ENCODE data around the gene ARHGEF7. TPM values are rescaled to one million over a fixed set of nuclear protein-coding genes. Genes with fewer than 3 reads are reported as not detected.

ARHGEF7 gene
- total RNA-seq, 2 experiments from 2014 or later, result 39.5 to 51.3 TPM

DNA sequence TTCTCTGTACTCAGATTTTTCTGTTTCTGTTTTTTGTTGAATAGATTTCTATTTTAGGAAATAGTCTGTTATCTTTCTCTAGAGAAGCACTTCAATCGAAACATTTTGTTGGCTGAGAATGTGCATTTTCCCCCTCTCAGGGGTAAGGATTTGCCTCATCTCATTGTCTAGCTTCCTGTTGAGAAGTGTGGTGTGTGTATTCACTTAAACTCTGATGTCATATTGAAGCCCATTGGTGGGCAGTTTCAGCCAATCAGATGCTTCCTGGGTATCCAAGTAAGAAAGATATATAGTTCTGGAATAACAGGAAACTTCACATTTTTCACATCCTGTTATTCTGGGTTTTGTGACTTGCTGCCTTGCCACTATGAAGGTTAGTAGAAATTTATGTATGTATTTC, 87.6 kb downstream of the ARHGEF7 start:
- BruUV-seq (replicated peaks), result no TSS peak
- Histone ChIP-seq H2AFZ (ENCODE audit: low read length) (no peak overlapping the region), H3K9me3 (ENCODE audit: low read length) (no peaks in the 10 kb centered on the region), H3K36me3 (ENCODE audit: insufficient read depth, low read length) (peaks cover 49% of the 10 kb centered on the region), H3K27ac (ENCODE audit: low read depth, low read length, poor library complexity, severe bottlenecking) (peak overlapping the region; percentile 93), H3K4me2 (ENCODE audit: low read length) (peak overlapping the region; percentile 92), H3K79me2 (ENCODE audit: insufficient read depth, low read depth, low read length) (peaks cover 87% of the 10 kb centered on the region), H4K20me1 (ENCODE audit: insufficient read depth, low read length) (0 out of 2 replicates have a peak, but pooled peaks cover 4% of the 10 kb centered on the region), H3K4me1 (ENCODE audit: insufficient read depth, low read length, poor library complexity, severe bottlenecking) (peaks cover 85% of the 10 kb centered on the region), H3K4me3 (ENCODE audit: low read depth, low read length, poor library complexity, severe bottlenecking) (peak overlapping the region; percentile 62), H3K9me2 (ENCODE audit: insufficient read depth, low read length) (no peaks in the 10 kb centered on the region)
- CTCF ChIA-PET (ENCODE audit: unreplicated experiment), result no interaction called here
- TF ChIP-seq, protein P1, sequence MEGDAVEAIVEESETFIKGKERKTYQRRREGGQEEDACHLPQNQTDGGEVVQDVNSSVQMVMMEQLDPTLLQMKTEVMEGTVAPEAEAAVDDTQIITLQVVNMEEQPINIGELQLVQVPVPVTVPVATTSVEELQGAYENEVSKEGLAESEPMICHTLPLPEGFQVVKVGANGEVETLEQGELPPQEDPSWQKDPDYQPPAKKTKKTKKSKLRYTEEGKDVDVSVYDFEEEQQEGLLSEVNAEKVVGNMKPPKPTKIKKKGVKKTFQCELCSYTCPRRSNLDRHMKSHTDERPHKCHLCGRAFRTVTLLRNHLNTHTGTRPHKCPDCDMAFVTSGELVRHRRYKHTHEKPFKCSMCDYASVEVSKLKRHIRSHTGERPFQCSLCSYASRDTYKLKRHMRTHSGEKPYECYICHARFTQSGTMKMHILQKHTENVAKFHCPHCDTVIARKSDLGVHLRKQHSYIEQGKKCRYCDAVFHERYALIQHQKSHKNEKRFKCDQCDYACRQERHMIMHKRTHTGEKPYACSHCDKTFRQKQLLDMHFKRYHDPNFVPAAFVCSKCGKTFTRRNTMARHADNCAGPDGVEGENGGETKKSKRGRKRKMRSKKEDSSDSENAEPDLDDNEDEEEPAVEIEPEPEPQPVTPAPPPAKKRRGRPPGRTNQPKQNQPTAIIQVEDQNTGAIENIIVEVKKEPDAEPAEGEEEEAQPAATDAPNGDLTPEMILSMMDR (conservative IDR thresholded peaks at IDR 0.05; ENCODE audit: low read length), result no peak
- TF ChIP-seq EZH2phosphoT487 (IDR thresholded peaks at IDR 0.05; ENCODE audit: borderline replicate concordance, low read depth, low read length), result no peak
- POLR2A ChIA-PET, result interaction anchor here (1.0 to 2.7 kb wide), 7 partner anchors 8 to 73 kb away, joined by 3 to 14 read pairs (median 5); no protein-coding TSS in a partner anchor
- intact Hi-C loops (cut with micrococcal nuclease; ENCODE audit: unreplicated experiment), result loop anchor here (1.0 to 5.0 kb wide), 2 partner anchors 18 to 40 kb away; no protein-coding TSS in a partner anchor
- DNase-seq (ENCODE audit: low spot score), result peak; percentile 66

- ChIA-PET POLR2A (interaction anchor here (1.1 to 2.7 kb wide), 8 partner anchors 7 to 74 kb away, joined by 3 to 14 read pairs (median 6); no protein-coding TSS in a partner anchor), CTCF (ENCODE audit: unreplicated experiment) (no interaction called here)
- Histone ChIP-seq H3K9me3 (ENCODE audit: low read length) (no peaks in the 10 kb centered on the region), H3K79me2 (ENCODE audit: insufficient read depth, low read depth, low read length) (peaks cover 97% of the 10 kb centered on the region), H3K27ac (ENCODE audit: low read depth, low read length, poor library complexity, severe bottlenecking) (peak overlapping the region; percentile 93), H4K20me1 (ENCODE audit: insufficient read depth, low read length) (0 out of 2 replicates have a peak, but pooled peaks cover 4% of the 10 kb centered on the region), H3K4me2 (ENCODE audit: low read length) (peak overlapping the region; percentile 92), H2AFZ (ENCODE audit: low read length) (no peak overlapping the region; the same call in 1 of the 2 replicates), H3K4me1 (ENCODE audit: insufficient read depth, low read length, poor library complexity, severe bottlenecking) (peaks cover 84% of the 10 kb centered on the region), H3K4me3 (ENCODE audit: low read depth, low read length, poor library complexity, severe bottlenecking) (peak overlapping the region; percentile 62), H3K36me3 (ENCODE audit: insufficient read depth, low read length) (peaks cover 50% of the 10 kb centered on the region), H3K9me2 (ENCODE audit: insufficient read depth, low read length) (no peaks in the 10 kb centered on the region)
- intact Hi-C loops (cut with micrococcal nuclease; ENCODE audit: unreplicated experiment), result loop anchor here (5.0 kb wide), 1 partner anchor 42 kb away; no protein-coding TSS in a partner anchor
- BruUV-seq (replicated peaks), result no TSS peak
- peak; percentile 51 for DNase-seq (ENCODE audit: low spot score)
- TF ChIP-seq EZH2phosphoT487 (IDR thresholded peaks at IDR 0.05; ENCODE audit: borderline replicate concordance, low read depth, low read length), result no peak
- TF ChIP-seq, protein P1 (conservative IDR thresholded peaks at IDR 0.05; ENCODE audit: low read length), result no peak
These were observed 88.8 kb downstream of the ARHGEF7 start for GRCh38 chr13:111203736-111204389.
